NK-92 (cell line): Measurements from ENCODE around the gene TRIP4.

Source experiments
- DNase-seq: peaks from one replicate; lab custom pipeline; 2025; ENCODE audit not compliant: unreplicated experiment; lab: John Stamatoyannopoulos, UW

TRIP4 gene

DNA sequence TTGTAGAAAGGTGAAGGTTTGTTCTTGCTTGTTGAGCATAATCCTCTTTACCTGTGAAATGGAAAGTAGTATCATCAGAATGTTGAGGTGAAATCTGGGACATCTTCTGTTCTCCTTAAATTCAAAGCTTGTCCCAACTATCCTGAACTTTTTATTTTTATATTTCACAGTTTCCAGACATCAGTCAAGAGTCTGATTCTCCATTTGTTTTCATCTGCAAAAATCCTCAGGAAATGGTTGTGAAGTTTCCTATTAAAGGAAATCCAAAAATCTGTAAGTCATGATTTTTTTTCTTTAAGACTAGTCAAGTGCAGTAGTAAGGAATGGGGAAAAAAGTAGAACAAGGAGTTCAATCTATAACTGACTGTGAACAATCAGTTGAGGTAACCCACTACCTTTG is 57.2 kb downstream of the TRIP4 start:
- no peak for DNase-seq

DNA sequence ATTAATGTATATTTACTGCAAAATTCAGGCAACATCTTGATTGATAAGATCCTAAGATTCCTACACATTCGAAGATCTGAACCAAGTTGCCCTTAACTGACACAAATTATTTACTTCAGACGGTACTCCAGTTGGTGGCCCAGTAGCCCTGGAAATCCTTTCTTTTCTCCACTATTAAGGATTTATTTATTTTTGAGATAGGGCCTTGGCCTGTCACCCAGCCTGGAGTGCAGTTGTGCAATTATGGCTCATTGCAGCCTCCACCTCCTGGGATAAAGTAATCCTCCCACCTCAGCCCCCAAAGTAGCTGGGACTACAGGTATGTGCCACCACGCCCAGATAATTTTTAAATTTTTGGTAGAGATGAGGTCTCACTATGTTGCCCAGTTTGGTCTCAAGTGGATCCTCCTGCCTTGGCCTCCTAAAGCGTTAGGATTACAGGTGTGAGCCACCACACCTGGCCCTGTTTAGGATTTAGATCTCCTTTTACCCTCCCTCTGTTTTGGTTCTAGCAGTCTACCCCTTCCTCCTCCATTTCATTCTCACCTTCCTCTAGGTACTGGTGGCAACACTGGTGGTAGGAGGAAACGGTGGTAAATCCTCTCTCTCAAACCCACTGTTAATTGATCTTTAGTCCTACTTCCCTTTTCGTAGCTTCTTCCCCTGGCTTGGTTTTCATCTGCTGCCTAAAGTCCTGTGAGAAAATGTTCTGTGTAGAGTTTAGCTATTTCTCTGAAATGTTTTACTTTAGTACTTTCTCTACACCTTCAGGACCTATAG is 60.1 kb downstream of the TRIP4 start:
- no peak for DNase-seq

DNA sequence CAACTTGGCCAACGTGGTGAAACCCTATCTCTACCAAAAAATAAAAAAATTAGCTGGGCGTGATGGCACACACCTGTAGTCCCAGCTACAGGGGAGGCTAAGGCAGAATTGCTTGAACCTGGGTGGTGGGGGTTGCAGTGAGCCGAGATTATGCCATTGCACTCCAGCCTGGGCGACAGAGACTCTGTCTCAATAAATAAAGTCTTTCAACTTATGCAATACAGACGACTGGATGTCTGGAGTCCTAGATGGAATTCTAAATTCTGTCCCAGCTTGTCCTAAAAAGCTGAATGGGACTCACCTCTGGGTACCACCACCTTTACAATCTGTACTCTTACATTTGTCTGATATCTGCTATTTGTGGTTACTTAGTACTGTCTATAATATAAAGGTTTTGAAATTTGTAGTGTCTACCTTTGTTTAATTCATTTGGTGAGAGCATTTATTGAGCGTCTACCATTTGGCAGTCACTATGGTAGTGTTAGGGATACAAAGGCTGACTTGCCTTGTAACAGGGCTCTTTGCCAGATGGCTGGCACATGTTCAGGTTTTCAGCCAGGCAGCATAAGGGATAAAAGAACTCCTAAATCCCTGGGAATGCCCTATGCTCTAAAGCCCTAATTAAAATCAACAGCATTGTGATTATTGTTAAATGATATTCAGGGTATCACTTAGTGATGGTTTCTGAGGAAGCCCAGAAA is 65.5 kb downstream of the TRIP4 start:
- DNase-seq: no peak

DNA sequence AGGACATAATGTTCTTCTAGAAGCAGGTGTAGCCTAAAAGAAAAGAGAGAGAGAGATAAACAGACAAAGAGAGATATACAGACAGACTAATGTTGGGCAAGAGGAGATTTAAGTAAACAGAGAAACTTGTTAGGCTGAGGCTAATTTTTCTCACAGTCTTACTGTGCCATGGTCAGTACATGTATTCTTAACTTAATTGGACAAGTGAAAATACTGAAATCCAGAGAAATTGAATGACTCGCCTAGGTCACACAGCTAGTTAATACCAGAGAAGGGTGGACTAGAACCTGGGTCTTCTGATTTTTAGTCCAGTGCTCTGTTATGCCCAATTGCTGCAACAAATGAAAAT is 66.0 kb downstream of the TRIP4 start:
- DNase-seq: no peak

DNA sequence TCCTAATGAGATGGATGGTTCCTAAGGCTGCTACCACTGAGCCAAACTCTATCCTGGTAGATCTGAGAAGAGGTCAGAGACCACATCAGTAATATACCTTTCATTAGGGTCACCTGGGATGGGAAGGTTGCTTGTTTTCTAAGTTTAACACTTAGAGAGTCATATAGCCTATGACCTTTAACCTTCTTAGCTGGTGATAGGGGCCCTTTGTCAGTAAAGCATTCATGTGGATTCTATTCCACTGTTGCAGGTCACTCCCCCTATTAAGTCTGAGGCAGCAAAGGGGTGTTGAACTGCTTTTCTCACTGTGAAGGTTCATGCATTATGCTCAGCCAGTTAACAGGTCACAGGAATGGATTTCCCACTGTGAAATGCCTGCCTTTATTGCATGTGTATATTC is 66.6 kb downstream of the TRIP4 start:
- no peak for DNase-seq

DNA sequence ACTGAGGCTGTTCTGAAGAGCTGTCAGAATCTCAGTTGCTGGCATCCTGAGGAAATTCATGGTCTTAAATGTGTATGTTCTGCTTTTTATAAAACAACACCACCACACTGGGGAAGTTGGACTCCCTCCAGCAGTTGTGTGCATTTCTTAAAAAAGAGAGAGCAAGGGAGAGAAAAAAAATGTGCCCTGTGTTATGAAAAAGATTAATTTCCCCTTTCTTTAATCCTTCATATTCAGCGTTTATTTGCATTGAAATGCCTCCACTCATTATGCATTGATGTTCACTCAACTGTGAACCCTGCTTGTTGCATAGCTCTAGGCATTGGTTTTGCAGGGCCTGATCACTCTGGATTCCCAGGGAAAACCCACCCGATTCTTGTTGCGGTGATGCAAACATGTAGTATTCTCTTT is 68.3 kb downstream of the TRIP4 start:
- DNase-seq: no peak

DNA sequence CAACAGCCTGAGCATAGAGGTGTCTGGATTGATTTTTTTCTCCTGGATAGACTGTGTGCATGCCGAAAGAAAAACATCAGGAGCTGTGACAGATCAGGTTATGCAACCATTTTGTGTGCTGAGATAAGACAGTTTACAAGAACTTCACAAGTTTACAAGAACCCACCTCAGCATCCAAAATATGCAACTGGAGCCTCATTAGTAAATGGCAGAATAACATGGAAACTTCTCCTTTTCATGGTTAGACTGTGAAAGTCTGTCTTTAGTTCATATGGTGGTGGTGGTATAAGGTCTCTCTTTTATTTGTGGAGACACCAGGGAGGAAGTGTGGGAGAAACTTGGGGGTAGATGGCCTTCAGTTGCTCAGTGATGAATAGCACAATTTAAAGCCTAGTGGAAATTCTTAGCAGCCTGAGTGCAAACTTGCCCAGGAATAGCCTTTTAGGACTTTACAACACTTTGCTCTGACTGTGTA is 69.0 kb downstream of the TRIP4 start:
- DNase-seq: no peak

DNA sequence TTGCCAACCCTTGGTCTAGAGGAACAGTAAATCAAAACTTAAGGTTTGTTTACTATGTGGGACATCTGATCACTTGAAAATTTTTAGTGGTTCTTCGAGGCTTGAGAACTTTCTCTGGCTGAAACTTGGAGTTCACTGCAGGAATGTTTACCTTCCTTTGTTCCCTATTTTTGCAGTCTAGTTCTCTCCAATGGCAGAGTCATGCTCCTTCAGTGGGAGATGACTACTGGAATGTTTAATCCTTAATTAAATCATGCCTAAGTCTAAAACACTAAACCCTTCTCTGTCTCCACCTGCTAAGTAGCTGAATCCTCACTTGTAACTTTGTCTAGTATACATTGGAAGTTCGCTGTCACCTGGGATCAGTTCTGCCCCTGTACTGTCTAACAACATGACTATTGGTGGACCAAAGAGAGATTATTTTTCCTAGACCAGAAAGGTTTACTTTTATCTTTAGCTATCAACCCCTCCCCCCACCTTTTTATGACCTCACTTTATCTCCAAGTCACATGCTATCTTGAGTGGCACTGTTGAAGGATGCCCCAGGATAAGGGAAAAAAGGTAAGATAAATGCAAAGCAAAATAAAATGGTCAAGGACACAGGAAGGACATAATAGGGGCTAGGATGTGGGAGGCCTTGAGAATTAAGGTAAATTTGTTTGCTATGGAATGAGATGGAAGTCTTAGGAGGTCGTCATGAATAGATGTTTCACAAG is 71.6 kb downstream of the TRIP4 start:
- DNase-seq: no peak

DNA sequence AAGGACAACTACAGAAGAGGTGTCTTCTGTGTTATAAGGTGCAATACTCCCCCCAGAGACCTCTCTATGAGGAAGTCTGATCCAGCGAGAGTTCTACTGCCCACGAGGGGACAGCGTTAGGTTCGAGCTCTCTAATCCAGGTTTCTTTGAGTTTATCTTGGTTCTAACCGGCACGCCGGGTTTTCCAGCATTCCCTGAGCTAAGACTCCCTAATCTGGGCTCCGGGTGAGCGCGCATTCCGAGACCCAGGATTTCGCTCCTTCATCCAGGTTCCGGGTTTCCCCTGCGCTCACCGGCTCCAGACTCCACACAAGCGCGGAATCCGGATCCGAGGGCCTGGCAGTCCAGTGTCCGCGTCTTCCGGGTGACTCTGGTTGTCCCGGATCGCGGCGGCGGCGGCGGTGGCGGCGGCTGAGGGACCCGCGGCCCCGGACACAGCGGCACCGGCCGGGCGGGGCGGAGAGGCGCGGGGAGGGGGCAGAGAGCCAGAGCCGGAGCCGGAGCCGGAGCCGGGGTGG is 72.6 kb downstream of the TRIP4 start, which contains the start of gene ZNF609:
ZNF609 (plus strand) TSS at position 373 of the 518 bp plus-strand sequence. CDS start 38,842 bp downstream, outside the sequence.
- DNase-seq: no peak

DNA sequence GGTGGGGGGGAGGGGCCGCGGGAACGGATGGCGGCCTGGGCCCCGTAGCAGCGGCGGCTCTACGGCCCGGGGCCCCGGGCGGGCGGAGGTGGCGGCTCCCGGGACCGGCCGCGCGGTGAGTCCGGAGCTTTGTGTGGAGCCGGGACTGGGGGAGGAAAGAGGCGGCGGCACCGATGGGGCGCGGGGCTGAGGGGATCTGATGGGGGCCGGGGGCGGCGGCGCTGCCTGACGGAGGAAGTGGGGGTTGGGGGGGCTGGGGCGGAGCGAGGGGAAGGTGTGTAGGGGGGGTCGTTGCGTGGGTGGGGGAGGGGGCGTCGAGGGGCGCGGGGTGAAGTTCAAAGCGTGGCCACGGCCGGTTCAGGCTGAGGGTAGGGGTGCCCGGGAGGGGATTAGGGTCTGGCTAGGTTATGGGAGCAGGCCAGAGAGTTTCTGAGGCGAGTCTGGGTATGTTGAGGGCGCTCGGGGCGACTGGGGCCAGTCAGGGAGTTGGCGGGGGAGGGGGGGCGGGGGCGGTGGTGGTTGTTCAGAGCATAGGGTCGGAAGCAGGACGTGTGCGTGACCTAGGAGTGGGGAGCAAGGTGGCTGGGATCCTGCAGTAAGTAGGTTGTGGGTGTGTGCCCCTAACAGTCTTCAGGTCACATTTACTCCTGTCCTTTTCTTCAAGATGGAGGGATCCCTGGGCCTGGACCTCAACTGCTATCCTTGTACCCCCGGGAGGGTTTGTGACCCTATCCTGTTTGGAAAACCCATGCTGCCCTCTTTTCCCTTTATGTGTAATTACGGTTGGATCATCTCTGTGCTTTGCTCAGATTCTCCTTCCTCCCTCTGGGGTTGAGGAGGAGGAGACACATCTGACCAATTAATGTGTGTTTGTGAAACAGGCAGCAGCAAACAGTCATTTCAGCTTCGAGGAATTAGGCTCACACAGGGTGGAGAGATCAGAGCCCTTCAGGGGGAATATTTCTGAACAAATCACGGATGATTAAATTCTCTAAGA is 73.4 kb downstream of the TRIP4 start:
- no peak for DNase-seq

DNA sequence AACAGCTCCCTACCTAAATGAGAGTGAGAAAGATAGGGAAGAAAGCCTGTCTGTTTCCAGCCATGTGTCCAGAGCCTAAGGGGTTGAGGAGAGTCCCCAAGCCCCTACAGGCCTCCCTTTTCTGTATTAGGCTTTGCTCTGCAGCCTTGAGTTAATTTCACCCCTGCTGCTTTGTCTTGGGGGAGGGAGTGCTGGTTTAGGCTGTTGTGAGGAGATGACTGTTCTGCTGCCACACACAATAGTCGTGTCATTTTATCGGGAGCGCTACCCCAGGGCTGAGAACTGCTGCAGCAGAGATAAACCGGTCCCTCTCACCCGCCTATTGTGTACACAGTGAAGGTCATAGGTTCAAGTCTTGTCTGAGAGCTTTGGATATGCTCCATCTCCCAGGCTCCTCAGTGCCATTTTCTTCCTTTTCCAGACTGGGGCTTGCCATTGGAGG is 74.1 kb downstream of the TRIP4 start:
- DNase-seq: no peak

DNA sequence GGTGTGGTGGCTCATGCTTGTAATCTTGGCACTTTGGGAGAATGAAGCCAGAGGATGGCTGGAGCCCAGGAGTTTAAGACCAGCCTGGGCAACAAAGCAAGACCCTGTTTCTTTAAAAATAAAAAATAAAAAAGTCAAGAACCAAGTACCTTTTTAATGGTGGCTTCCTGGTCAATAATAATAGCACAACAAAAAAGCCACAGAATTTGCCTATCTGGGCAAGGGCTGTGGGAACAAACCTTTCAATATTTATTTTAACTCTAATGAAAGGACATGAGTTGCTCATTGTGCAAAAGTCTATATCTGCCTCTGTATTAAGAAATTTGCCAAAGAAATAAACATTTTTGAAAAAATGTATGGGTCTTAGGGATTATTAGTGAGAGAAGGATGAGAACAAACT is 74.9 kb downstream of the TRIP4 start:
- DNase-seq: no peak

DNA sequence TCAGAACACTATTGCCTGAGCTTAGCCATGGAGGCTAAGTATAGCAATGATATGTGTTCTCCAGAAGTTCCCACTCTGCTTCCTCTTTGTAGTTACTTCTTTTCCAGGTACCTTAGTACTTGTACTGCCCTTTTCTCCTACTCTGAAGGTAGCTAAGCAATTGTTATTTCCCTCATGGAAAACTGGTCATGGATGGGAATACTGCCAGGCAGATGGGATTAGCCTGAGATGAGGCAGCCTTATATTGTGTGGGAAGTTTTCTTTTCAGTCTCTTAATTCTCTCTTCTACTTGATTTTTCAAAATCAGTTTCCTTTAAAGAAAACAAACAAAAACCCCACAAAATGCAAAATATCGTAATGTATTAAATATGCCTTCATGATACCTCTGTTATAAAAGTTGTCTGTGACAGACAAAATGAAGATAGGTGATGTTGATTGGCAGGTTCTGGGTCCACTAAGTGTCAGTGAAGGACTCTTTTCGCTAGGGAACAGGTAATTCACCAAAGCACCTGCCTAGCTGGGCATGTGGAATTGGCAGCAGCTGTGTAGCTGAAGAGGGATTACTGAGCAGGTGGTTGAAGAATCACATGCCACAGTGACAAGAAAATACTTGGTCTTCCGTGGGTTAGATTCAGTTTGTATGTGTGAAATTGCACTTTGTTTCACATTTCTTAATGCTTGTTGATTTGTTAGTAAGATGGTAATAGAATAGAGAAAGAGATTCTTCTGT is 76.8 kb downstream of the TRIP4 start:
- DNase-seq: no peak

DNA sequence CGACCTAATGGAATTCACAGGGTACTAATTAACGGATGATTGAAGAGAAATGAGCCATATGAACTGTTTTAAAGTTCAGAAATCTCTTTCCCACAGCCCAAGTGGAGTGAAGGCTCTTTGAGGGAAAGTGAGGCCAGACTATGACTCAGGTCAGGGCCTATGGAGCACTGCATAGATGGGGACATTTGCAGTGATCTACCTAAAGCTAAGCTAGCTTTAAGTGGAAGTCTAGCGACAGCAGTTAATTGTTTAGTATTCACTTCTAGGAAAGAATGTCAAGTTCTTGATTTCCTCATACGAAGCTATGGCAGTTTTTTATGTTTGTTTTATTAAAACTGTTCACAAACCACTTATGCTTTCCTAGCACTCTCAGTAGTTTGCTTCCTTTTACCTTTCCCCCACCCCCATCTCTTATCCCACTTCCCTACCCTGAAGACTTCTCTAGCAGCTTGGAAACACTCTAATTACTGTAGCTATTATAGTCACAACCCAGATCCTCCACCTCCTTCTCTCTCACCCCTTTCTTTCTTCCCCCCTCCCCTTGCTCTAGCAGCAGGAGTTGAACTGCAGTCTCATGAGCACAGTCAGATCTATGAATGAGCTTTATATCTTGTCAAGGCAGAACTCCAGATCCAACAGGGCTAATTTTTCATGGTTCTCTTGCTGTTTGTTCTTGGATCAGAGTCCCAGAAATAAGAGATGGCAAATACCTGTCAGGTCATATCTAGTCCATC is 78.9 kb downstream of the TRIP4 start:
- DNase-seq: no peak

DNA sequence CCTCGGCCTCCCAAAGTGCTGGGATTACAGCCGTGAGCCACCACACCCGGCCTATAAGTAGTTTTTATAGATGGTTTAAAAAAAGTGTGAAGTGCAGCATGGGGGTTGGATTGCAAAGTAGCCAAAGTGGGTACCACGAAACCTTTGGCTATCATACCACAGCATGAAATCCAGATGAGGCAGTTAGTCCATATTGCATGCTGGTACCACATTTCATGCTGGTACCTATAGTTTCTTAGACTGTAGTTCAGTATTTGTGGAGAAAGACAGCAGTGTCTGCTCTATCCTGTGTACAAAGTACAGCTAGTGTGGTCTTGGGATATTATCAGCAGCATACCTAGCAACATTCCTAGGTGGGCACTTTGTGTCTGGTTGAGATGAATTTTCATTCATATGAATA is 84.5 kb downstream of the TRIP4 start:
- no peak for DNase-seq

DNA sequence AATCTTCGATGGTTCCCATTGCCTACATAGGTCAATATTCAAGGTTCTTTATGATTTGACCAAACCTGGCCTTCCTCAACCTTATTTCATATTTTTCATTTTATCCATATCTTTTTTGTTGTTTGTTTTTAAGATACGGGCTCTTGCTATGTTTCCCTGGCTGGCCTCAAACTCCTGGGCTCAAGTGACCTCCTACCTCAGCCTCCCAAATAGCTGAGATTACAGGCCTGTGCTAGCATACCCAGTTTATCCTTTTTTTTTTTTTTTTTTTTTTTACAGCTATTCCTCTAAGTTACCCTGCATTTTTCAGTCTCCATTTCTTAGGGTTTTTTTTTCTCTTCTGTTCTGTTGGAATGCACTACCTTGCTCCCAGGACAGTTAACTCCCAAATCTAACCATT is 87.2 kb downstream of the TRIP4 start:
- DNase-seq: no peak

DNA sequence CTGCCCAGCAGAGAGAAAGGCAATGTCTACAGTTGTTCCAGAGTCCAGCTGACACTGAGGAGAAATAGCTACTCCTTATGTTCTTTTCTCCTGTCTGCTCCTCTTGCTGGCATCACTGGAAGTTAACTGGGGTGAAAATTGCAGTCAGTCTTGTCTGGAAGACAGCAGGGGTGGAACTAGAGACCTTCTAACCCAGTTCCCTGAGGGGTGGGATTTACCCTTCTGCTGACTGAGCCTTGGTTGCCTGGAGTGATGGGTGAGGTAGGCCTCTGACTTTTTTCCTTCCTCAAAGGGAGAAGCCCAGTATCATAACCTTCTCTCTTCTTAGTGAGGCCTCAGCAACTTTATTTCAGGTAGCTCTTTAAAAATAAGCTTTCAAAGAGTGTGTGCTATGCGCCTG is 88.9 kb downstream of the TRIP4 start:
- DNase-seq: no peak

DNA sequence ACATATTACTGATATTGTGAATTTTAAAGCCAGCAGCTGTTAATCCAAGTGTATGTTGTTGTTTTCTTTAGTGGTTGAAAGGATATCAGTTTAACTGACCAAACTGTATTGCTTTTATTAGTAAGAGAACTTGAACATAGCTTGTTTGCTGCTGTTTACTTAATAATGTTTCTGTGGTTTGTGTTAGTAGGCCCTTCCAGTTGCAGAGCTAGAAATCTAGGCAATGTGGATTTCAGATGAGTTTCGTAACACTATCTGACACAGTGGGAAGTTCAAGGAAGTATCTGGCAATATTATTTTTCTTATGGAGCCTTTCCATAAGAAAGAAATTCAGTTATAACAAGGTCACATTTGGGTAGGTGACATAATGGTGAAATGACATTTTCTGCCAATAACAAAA is 91.2 kb downstream of the TRIP4 start:
- DNase-seq: no peak

DNA sequence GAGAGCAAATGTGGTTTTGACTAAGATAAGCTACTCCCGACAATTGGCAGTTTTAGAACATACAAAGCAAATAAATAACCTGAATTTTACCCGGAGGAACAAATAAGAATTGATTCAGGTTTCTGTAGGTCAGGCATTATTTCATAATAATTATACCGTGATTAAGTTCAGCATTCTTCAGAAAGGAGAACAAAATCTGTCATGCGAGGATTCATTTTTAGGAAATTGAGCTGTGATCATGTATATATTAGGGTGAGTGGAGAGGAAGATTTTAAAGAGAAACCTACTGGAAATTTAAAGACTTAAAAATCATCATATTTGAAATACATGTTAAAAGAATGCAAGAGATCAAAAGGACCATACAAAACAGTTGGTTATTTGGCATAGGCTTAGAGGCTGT is 93.3 kb downstream of the TRIP4 start:
- no peak for DNase-seq
